Hepatic stellate cell (primary cell): ENCODE data around the gene ACOXL.

Experiments
- DNase-seq: peaks from one replicate; pipeline ENCODE4 v3.0.0; 2011; ENCODE audit warnings: low spot score

Gene ACOXL

GRCh38 chr2:110794951-110795350 is 62.6 kb downstream of the ACOXL start:
- DNase-seq, result no peak

- DNase-seq, result no peak
These were observed 64.4 kb downstream of the ACOXL start for GRCh38 chr2:110796716-110797301.

GRCh38 chr2:110799376-110799775 is 67.0 kb downstream of the ACOXL start:
- DNase-seq, result no peak

GRCh38 chr2:110800611-110801402 is 68.4 kb downstream of the ACOXL start:
- no peak for DNase-seq

GRCh38 chr2:110802208-110802932 is 70.0 kb downstream of the ACOXL start:
- DNase-seq, result no peak

GRCh38 chr2:110804433-110804832 is 72.1 kb downstream of the ACOXL start:
- DNase-seq, result no peak

GRCh38 chr2:110804915-110805314 is 72.5 kb downstream of the ACOXL start:
- no peak for DNase-seq

- DNase-seq, result no peak
These were observed 73.6 kb downstream of the ACOXL start for GRCh38 chr2:110805894-110806452.

GRCh38 chr2:110807522-110807921 is 75.1 kb downstream of the ACOXL start:
- DNase-seq, result no peak

- DNase-seq, result no peak
These were observed 78.0 kb downstream of the ACOXL start for GRCh38 chr2:110810404-110810803.

- no peak for DNase-seq
These were observed 80.6 kb downstream of the ACOXL start for GRCh38 chr2:110812726-110813645.

- DNase-seq, result no peak
These were observed 81.5 kb downstream of the ACOXL start for GRCh38 chr2:110813896-110814295.

GRCh38 chr2:110815938-110816337 is 83.6 kb downstream of the ACOXL start:
- DNase-seq, result no peak

- no peak for DNase-seq
These were observed 84.3 kb downstream of the ACOXL start for GRCh38 chr2:110816404-110817365.

GRCh38 chr2:110818767-110819481 is 86.6 kb downstream of the ACOXL start:
- no peak for DNase-seq

GRCh38 chr2:110819711-110820110 is 87.3 kb downstream of the ACOXL start:
- no peak for DNase-seq

GRCh38 chr2:110820128-110820527 is 87.8 kb downstream of the ACOXL start:
- no peak for DNase-seq

- no peak for DNase-seq
These were observed 90.8 kb downstream of the ACOXL start for GRCh38 chr2:110823165-110823564.

GRCh38 chr2:110827511-110827910 is 95.1 kb downstream of the ACOXL start:
- DNase-seq, result no peak

GRCh38 chr2:110828330-110828729 is 96.0 kb downstream of the ACOXL start:
- DNase-seq, result no peak
